Stimulated activated CD4-positive, alpha-beta T cell treated with anti-CD3 and anti-CD28 coated beads, Interleukin-15, amount 100 ng/mL, for 48 hours (primary cell): ENCODE measurements around the gene TNFSF9.
"Not testable (repeated sequence)": the region's sequence is repeated elsewhere in the genome, so short reads cannot be mapped to it uniquely, and the experiment has no call there.

Experiments
- DNase-seq, 2 donors: peaks; one replicate each; pipeline ENCODE4 v3.0.0-alpha.2; 2020; ENCODE audit warnings: low read depth in 2 of 2

TNFSF9 gene

DNA sequence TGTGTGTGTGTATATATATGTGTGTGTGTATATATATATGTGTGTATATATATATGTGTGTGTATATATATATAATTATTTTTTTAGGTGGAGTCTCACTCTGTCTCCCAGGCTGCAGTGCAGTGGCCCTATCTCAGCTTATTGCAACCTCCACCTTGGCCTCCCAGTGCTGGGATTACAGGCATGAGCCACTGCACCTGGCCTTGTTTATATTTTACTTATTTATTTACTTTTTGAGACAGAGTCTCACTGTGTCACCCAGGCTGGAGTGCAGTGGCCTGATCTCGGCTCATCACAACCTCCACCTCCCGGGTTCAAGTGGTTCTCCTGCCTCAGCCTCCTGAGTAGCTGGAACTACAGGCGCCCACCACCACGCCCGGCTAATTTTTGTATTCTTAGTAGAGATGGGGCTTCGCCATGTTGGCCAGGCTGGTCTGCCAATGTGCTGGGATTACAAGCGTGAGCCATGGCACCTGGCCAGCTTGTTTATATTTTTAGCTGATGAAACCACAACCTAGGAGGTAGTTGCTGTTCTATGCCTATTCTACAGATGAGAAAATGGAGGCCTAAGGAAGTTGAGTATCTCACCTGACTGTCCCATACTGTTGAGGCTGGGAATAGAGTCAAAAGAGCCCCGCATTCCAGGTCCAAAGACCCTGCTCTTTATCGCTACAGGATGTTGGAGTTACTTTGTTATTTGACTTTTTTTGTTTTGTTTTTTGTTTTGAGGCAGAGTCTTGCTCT, 22.6 kb upstream of the TNFSF9 start:
- DNase-seq, result not testable (repeated sequence)

GRCh38 chr19:6509118-6509971, 21.5 kb upstream of the TNFSF9 start:
- DNase-seq, result no peak

- DNase-seq, result no peak
These were observed 20.2 kb upstream of the TNFSF9 start for GRCh38 chr19:6510618-6511017.

GRCh38 chr19:6514089-6514488, 16.7 kb upstream of the TNFSF9 start:
- DNase-seq, result no peak

- DNase-seq, result no peak
These were observed 15.8 kb upstream of the TNFSF9 start for GRCh38 chr19:6514926-6515544.

GRCh38 chr19:6516018-6516658, 14.7 kb upstream of the TNFSF9 start:
- DNase-seq, result peak; percentile 64 to 72

- peak; percentile 81 to 91 for DNase-seq
These were observed 14.1 kb upstream of the TNFSF9 start for GRCh38 chr19:6516659-6517291.

DNA sequence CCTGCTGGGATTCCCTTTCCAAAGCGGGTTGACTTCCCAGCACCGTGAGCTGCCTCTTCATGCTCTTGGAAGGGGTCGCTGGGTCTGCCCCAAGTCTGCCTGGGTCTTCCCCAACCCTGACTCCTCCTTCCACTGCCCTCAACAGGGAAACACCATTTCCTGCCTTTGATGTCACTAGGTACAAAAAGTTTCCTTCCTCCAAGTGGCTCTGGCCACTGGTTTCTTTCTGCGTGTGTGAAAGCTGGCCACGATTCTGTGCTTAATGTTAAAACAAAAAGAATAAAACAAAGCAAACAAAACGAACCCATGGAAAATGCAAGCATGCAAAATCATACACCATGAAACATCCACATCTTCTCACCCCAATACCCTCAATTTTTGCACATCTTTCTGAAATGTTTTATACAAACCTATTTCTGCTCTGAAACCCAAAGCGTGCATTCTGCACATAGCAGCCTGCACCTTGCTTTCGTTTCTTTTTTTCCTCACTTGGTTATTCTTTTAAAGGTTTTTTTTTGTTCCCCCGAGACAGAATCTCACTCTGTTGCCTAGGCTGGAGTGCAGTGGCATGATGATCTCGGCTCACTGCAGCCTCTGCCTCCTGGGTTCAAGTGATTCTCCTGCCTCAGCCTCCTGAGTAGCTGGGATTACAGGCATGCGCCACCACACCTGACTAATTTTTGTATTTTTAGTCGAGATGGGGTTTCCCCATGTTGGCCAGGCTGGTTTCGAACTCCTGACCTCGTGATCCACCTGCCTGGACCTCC, 12.5 kb upstream of the TNFSF9 start:
- DNase-seq, result no peak

- no peak for DNase-seq
These were observed 11.5 kb upstream of the TNFSF9 start for GRCh38 chr19:6519289-6519688.

DNA sequence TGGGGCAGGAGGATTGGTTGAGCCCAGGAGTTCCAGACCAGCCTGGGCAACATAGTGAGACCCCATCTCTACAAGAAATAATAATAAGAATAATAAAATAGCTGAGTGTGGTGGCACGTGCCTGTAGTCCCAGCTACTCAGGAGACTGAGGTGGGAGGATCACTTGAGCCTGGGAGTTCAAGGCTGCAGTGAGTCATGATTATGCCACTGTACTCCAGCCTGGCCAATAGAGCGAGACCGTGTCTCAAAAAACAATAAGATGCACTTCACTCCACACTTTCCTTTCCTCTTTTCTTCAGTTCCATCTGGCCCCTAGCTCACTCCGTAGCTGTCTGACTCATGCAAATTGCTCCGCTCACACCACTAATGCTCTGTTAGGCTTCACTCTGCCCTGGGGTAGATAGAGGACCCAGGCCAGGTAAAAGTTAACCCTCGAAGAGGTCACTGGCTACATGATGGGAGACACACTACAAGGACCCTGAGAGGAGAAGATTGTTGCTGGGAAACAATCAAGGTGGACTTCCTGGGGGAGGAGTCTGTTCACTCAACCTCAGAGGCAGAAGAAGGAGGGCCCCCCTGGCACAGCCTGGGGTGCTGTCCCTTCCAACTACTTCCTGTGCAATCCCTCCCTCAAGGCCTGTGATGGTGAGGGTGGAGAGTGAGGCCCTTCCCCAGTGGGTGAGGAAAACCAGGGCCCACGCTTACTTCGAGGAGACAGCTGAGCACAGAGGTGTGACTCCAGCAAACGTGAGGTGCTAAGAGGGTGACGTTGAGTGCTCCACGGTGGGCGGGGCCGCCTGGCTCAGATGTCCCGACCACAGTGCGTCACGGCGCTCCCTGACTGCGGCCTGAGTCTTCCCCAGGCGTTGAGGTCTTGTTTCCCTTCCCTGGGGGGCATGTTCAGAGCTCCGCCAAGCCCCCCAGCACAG, 8.8 kb upstream of the TNFSF9 start:
- peak in 1 of 2 donors; percentile 33 for DNase-seq

- no peak for DNase-seq
These were observed 8.1 kb upstream of the TNFSF9 start for GRCh38 chr19:6522712-6523111.

- DNase-seq, result no peak
These were observed 6.5 kb upstream of the TNFSF9 start for GRCh38 chr19:6524311-6524710.

DNA sequence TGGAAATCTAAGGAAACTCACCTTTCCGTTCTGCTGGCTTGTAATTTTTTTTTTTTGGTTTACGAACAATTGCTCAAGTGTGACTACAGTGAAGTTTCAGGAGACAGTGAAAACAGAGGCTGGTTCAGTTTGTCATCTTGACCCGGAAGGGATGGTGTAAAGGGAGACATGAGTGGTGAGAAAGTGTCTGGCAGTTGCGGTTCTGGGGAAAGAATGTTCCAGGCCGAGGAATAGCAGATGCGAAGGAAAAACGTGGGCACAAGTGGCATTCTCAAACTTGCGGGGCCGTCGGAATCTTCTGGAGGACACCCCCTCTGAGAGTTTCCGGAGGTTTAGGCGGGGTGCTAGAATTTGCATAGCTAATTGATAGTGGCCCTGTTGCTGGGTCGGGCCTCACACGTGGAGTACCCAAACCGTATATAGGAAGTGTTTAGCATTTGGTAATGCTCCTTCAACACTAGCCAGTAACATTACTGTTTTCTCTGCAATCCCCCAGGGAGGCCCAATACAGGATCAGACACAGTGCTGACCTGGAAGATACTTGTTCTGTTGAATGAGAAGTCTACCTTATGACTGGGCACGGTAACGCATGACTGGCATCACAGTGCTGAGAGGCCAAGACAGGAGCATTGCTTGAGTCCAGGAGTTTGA, 2.8 kb upstream of the TNFSF9 start:
- no peak for DNase-seq

DNA sequence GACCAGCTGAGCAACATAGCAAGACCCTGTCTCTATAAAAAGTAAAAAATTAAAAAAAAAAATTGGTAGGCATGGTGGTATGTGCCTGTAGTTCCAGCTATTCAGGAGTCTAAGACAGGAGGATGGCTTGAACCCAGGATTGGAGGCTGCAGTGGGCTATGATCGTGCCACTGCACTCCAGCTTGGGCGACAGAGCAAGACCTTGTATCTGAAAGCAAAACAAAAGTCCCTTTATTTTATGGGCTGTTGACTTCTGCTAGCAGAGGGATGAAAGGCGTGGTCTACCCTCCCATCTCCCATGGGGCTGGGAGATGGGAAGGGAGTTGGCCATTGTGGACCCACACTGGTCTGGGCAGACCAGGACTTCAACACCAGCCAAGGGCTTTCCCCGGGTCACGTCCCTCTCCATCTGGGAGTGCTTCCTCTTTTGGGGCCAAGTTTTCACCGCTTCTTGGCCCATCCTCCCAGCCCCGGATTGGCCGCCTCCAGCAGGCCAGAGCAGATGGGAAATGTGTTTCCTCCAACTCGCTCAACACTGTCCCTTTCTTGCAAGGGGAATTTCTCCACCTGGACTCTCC, 2.2 kb upstream of the TNFSF9 start:
- no peak for DNase-seq

GRCh38 chr19:6529351-6529750, 1.5 kb upstream of the TNFSF9 start:
- no peak for DNase-seq

DNA sequence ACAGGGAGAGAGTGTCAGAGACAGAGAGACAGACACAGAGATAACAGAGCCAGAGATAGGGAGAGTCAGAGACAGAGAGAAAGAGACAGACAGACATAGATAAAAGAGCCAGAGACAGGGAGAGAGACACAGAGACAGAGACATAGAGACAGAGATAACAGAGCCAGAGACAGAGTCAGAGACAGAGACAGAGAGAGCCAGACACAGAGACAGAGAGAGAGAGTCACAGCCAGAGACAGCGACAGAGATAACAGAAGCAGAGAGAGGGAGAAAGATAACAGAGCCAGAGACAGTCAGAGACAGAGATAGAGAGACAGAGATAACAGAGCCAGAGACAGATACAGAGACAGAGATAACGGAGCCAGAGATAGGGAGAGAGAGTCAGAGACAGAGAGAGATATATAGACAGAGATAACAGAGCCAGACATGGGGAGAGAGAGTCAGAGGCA, 865 bp upstream of the TNFSF9 start:
- no peak for DNase-seq

- DNase-seq, result no peak
These were observed 533 bp downstream of the TNFSF9 start for GRCh38 chr19:6531163-6531955.

GRCh38 chr19:6531956-6532243, 1.1 kb downstream of the TNFSF9 start:
- DNase-seq, result no peak
